Measurements from ENCODE around the gene NOS3.

Gene NOS3

GRCh38 chr7:151058781-151059366 is 68.1 kb downstream of the NOS3 start:
- DNase-seq (ENCODE audit: low read depth, low spot score), result no peak

- no peak for DNase-seq (ENCODE audit: low read depth, low spot score)
These were observed 68.7 kb downstream of the NOS3 start, which contains the start of gene SLC4A2 for GRCh38 chr7:151059367-151060112. TSS of gene SLC4A2 (plus strand) at chr7:151059589. CDS start at chr7:151061988, 2,399 bp downstream.

- no peak for DNase-seq (ENCODE audit: low read depth, low spot score)
These were observed 69.2 kb downstream of the NOS3 start for GRCh38 chr7:151060113-151060415.

GRCh38 chr7:151060416-151061212 is 69.8 kb downstream of the NOS3 start:
- DNase-seq (ENCODE audit: low read depth, low spot score), result no peak

- DNase-seq (ENCODE audit: low read depth, low spot score), result no peak
These were observed 70.6 kb downstream of the NOS3 start for GRCh38 chr7:151061213-151062110.

- no peak for DNase-seq (ENCODE audit: low read depth, low spot score)
These were observed 71.2 kb downstream of the NOS3 start for GRCh38 chr7:151062111-151062398.

- DNase-seq (ENCODE audit: low read depth, low spot score), result no peak
These were observed 71.8 kb downstream of the NOS3 start for GRCh38 chr7:151062399-151063211.

GRCh38 chr7:151063212-151063561 is 72.4 kb downstream of the NOS3 start:
- DNase-seq (ENCODE audit: low read depth, low spot score), result no peak

Measured in brain pericyte (primary cell).